GOT3 (cell line): ENCODE measurements around the gene HOXD8.

Experiments used
- DNase-seq: peaks from one replicate; lab custom pipeline; 2025; ENCODE audit warnings: mixed read lengths; lab: John Stamatoyannopoulos, UW

Gene HOXD8

GRCh38 chr2:176117162-176117822 lies 12.2 kb upstream of the HOXD8 start:
- no peak for DNase-seq

DNA sequence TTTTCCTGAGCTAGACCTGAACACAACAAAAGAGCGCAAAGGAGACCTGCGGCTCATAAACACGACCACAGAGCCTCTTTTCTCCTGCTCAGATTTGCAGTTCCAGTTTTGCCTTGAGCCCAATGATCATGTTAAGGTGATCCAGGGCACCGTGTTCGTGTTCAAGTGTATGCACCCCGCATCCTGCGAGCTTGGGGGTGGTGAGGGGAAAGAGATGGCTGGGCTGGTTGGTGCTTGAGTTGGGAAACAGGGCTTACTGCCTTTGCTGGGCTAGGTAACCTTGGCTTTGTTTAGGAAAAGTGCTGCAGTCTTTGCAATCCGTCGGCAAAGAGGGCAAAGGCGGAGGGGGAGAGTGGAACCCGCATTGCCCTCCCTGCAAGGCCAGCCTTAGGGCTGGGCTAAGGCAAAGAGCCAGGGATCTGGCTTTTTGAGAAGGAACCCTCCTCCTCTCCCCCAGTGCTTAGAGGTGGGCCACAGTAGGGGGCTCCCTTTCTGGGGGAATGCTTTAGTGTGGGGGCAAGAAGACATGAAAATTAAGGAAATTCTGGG lies 11.6 kb upstream of the HOXD8 start:
- no peak for DNase-seq

GRCh38 chr2:176118601-176119339 lies 10.7 kb upstream of the HOXD8 start:
- DNase-seq, result no peak

- no peak for DNase-seq
Observed at GRCh38 chr2:176120364-176121189, 8.9 kb upstream of the HOXD8 start.

DNA sequence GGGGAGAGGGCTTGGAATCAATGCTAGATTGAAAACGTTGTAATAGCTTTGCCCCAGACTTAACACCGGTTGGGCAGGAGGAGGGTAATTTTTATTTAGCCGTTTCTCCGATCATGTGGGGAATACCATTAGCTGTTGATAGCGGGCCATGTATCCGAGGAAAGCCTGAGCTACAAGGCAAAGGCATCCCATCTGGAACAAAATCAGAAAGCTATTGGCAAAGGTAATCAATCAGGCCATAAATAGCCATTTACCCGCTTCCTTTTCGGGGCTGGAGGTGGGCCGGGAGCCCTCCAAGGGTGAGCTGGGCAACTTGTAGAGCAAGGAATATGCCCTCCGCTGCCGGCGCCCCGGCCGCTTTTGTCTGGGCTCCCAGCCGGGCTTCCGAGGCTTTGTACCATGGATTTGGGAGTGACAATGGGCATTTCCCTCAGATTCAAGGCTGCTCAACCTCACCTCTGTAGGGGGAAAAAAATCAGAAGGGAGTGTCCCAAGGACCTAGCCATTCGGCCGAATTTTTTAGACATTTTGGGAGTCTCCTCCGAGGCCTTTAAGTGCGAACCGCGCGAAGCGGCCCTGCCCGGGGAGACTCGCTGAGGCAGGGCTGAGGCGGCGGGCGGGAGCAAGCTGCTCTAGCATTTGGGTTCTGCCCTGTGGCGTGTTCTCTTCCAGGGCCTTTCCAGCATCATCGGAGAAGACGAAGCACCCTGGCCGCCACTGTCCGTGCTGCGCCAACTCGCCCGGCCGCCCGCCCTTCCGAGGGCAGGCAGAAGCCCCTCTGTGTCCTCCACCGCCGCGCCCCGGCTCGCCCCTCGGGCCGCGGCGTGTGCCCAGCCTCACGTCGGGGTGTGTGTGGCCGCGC lies 8.1 kb upstream of the HOXD8 start:
- no peak for DNase-seq

GRCh38 chr2:176122052-176122682 lies 7.3 kb upstream of the HOXD8 start:
- no peak for DNase-seq

DNA sequence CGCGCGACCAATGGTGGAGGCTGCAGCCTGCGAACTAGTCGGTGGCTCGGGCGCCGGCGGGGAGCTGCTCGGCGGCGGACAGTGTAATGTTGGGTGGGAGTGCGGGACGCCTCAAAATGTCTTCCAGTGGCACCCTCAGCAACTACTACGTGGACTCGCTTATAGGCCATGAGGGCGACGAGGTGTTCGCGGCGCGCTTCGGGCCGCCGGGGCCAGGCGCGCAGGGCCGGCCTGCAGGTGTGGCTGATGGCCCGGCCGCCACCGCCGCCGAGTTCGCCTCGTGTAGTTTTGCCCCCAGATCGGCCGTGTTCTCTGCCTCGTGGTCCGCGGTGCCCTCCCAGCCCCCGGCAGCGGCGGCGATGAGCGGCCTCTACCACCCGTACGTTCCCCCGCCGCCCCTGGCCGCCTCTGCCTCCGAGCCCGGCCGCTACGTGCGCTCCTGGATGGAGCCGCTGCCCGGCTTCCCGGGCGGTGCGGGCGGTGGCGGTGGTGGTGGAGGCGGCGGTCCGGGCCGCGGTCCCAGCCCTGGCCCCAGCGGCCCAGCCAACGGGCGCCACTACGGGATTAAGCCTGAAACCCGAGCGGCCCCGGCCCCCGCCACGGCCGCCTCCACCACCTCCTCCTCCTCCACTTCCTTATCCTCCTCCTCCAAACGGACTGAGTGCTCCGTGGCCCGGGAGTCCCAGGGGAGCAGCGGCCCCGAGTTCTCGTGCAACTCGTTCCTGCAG lies 6.7 kb upstream of the HOXD8 start, which contains the start of gene HOXD9:
Gene HOXD9, plus strand, starts transcription at position 37 of the 728 bp plus-strand sequence. Its CDS starts 50 bp downstream, at position 87.
- DNase-seq, result no peak

- no peak for DNase-seq
Observed at GRCh38 chr2:176123411-176124109, 5.9 kb upstream of the HOXD8 start.

GRCh38 chr2:176124110-176124946 lies 5.2 kb upstream of the HOXD8 start:
- no peak for DNase-seq

DNA sequence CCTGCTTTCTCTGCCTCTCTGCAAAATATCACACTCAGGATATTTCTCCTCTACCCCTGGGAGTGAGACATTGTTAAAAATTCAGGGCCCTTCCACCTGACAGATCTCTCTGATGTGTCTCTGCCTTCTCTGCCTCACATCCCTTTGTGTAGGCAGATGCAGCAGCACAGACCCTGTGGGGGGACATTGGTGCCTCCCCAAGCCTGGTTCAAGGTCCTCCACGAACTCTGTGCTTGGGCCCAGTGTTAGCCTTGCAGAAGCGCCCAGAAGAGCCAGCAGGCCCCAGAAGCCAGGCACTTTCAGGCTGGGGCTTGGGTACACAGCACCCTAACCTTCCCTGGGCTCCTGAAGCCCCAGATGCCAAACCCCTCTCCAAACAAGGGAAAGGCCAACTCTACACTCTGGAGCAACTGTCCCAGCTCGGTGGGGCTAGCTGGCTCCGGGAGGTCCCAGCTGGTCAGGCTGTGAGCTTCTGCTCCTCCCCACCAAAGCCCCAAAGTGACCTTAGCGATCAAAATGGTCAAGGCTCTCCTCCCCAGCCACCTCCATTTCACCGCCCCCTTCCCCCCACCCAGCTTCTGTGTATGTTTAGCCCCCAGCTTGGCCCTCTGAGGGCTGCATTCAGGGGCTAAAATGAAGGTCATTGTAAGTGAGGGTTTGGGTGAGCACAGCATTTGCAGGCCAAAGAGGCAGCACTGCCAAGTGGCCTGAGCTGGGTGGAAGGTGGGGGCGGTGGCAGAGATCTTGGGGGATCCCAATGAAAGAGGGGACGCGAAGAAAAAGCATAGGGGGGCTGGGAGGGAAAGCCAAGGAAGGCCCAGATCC lies 4.3 kb upstream of the HOXD8 start:
- DNase-seq, result no peak

DNA sequence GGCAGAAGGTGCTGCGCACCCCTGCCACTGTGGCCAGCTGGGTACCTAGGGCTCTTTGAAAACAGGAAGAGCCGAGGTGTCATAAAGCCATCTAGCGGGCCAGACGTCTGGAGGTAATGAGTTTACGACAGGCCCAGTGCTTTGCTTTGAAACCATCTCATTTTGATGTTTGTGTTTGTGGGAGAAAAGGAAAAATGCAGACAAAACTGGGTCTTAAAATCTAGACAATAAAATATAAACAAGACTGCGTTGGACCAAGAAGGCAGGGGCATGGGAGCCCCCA lies 3.8 kb upstream of the HOXD8 start:
- DNase-seq, result no peak

GRCh38 chr2:176126929-176127773 lies 2.4 kb upstream of the HOXD8 start:
- no peak for DNase-seq

- DNase-seq, result no peak
Observed at GRCh38 chr2:176127774-176128072, 1.8 kb upstream of the HOXD8 start.

- no peak for DNase-seq
Observed at GRCh38 chr2:176128172-176128981, 1.1 kb upstream of the HOXD8 start.

DNA sequence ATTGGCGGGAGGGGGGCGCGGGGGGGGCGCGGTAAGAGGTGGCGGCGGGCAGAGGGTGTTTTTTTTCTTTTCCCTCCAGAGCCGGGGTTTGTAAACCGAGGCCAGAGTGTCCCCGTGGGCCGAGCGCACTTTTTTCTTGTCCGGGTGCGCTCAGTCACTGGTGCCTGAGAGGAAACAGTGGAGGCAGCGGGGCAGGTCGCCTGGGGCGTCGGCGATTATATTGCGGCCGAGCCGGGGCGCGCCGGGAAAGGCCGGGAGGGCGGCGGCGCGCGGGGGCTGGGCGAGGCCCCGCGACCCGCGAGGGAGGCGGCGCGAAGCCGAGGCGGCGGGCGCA lies 275 bp downstream of the HOXD8 start:
- DNase-seq, result no peak

- no peak for DNase-seq
Observed at GRCh38 chr2:176130147-176130956, 847 bp downstream of the HOXD8 start.
